ENCODE data around the gene LRRC55. TPM values are rescaled to one million over a fixed set of nuclear protein-coding genes. Genes with fewer than 3 reads are reported as not detected.

The LRRC55 gene
- total RNA-seq, 1 experiment from 2014 or later, result not detected

DNA sequence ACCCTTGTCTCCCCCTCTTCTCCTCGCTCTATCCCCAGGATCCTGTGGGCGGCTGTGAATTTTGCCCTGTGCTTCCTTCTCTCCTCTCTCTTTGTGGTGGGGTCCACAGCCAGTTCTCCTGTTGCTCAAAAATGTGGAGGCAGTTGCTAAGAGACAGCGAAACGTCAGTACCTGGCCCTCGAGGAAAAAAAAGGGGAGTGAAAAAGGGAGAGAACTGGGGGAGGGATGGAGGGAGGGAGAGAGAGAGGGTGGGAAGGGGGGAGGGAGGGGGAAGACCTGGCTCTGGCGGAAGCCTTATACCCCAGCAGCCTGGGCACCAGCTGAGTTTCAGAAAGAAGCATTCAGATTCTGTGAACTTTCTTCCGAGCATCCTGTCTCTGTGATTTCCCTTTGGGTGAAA is 2.1 kb upstream of the LRRC55 start:
- H3K27ac Mint-ChIP-seq (ENCODE audit: low read depth, unreplicated experiment), result peak overlapping the region; percentile 10
- intact Hi-C loops (cut with micrococcal nuclease), result no loop called here
- H3K9me3 Mint-ChIP-seq (ENCODE audit: unreplicated experiment), result no peaks in the 10 kb centered on the region
- ChIA-PET CTCF (no interaction called here), POLR2A (no interaction called here)
- DNase-seq (ENCODE audit: unreplicated experiment), result no peak
- TF ChIP-seq, protein P1, sequence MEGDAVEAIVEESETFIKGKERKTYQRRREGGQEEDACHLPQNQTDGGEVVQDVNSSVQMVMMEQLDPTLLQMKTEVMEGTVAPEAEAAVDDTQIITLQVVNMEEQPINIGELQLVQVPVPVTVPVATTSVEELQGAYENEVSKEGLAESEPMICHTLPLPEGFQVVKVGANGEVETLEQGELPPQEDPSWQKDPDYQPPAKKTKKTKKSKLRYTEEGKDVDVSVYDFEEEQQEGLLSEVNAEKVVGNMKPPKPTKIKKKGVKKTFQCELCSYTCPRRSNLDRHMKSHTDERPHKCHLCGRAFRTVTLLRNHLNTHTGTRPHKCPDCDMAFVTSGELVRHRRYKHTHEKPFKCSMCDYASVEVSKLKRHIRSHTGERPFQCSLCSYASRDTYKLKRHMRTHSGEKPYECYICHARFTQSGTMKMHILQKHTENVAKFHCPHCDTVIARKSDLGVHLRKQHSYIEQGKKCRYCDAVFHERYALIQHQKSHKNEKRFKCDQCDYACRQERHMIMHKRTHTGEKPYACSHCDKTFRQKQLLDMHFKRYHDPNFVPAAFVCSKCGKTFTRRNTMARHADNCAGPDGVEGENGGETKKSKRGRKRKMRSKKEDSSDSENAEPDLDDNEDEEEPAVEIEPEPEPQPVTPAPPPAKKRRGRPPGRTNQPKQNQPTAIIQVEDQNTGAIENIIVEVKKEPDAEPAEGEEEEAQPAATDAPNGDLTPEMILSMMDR (IDR thresholded peaks at IDR 0.05; ENCODE audit: unreplicated experiment), result no peak
- H3K4me1 Mint-ChIP-seq (ENCODE audit: insufficient read depth, unreplicated experiment), result no peaks in the 10 kb centered on the region
- no TSS peak for BruUV-seq (replicated peaks)
- H3K27me3 Mint-ChIP-seq (ENCODE audit: insufficient read depth, unreplicated experiment), result peaks cover 56% of the 10 kb centered on the region
- H3K36me3 Mint-ChIP-seq (ENCODE audit: insufficient read depth, unreplicated experiment), result no peaks in the 10 kb centered on the region
- H3K4me3 Mint-ChIP-seq (ENCODE audit: unreplicated experiment), result no peak overlapping the region

DNA sequence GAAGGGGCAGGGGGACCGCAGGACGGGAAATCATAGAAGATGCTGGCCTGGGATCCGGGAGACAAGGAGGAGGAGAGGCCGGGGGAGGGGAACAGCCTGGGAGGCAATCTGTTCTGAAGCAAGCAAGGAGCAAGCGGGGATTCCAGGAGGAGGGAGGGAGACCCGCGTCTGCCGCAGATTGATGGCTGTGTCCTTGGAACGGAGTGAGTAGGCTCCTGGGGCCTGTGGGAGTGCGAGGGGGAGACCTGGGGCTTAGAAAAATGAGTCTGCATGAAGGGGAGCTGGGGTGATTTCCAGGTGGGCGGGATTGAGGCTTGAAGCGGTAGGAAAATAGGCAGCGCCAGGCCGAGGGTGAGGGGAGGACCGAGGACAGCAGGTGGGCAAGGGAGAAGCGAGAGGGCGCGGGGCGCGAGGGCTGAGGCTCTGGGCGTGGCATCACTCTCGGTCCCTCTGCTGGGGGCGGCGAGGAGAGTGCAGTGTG is 1.6 kb upstream of the LRRC55 start:
- peak overlapping the region; percentile 10 for H3K27ac Mint-ChIP-seq (ENCODE audit: low read depth, unreplicated experiment)
- peaks cover 52% of the 10 kb centered on the region for H3K27me3 Mint-ChIP-seq (ENCODE audit: insufficient read depth, unreplicated experiment)
- H3K9me3 Mint-ChIP-seq (ENCODE audit: unreplicated experiment), result no peaks in the 10 kb centered on the region
- DNase-seq (ENCODE audit: unreplicated experiment), result no peak
- intact Hi-C loops (cut with micrococcal nuclease), result no loop called here
- CTCF ChIA-PET, result no interaction called here
- no peaks in the 10 kb centered on the region for H3K4me1 Mint-ChIP-seq (ENCODE audit: insufficient read depth, unreplicated experiment)
- POLR2A ChIA-PET, result no interaction called here
- no peak overlapping the region for H3K4me3 Mint-ChIP-seq (ENCODE audit: unreplicated experiment)
- H3K36me3 Mint-ChIP-seq (ENCODE audit: insufficient read depth, unreplicated experiment), result no peaks in the 10 kb centered on the region
- TF ChIP-seq, protein P1 (IDR thresholded peaks at IDR 0.05; ENCODE audit: unreplicated experiment), result no peak
- no TSS peak for BruUV-seq (replicated peaks)

- no peaks in the 10 kb centered on the region for H3K9me3 Mint-ChIP-seq (ENCODE audit: unreplicated experiment)
- H3K27me3 Mint-ChIP-seq (ENCODE audit: insufficient read depth, unreplicated experiment), result peaks cover 43% of the 10 kb centered on the region
- no peak overlapping the region for H3K4me3 Mint-ChIP-seq (ENCODE audit: unreplicated experiment)
- BruUV-seq (replicated peaks), result no TSS peak
- no peak for DNase-seq (ENCODE audit: unreplicated experiment)
- no peak overlapping the region for H3K27ac Mint-ChIP-seq (ENCODE audit: low read depth, unreplicated experiment)
- POLR2A ChIA-PET, result no interaction called here
- intact Hi-C loops (cut with micrococcal nuclease), result no loop called here
- no peaks in the 10 kb centered on the region for H3K4me1 Mint-ChIP-seq (ENCODE audit: insufficient read depth, unreplicated experiment)
- CTCF ChIA-PET, result no interaction called here
- TF ChIP-seq, protein P1 (IDR thresholded peaks at IDR 0.05; ENCODE audit: unreplicated experiment), result no peak
- no peaks in the 10 kb centered on the region for H3K36me3 Mint-ChIP-seq (ENCODE audit: insufficient read depth, unreplicated experiment)
These were observed 789 bp upstream of the LRRC55 start for GRCh38 chr11:57180964-57181363.

DNA sequence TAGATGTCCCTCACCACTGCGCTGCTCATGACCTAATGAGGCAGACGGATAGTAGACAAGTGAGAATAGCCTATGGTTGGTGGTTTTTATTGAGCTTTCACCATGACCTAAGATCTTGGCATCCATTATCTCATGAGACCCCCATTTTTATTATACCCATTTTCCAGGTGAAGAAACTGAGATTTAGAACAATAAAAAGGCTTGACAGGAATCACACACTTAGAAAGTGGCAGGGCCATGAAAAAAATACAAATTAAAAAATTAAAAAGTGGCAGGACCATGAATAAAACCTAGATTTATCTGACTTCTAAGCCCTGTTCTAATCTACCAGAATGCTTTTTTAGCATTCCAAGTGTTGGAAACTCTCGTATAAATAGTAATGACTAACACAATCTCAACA is 1.1 kb downstream of the LRRC55 start:
- no peak for DNase-seq (ENCODE audit: unreplicated experiment)
- CTCF ChIA-PET, result interaction anchor here (0.6 to 1.5 kb wide), 2 partner anchors 67 to 137 kb away, joined by 3 to 5 read pairs; no protein-coding TSS in a partner anchor
- Mint-ChIP-seq H3K27me3 (ENCODE audit: insufficient read depth, unreplicated experiment) (peaks cover 24% of the 10 kb centered on the region), H3K27ac (ENCODE audit: low read depth, unreplicated experiment) (no peak overlapping the region), H3K36me3 (ENCODE audit: insufficient read depth, unreplicated experiment) (no peaks in the 10 kb centered on the region), H3K4me1 (ENCODE audit: insufficient read depth, unreplicated experiment) (no peaks in the 10 kb centered on the region), H3K9me3 (ENCODE audit: unreplicated experiment) (no peaks in the 10 kb centered on the region), H3K4me3 (ENCODE audit: unreplicated experiment) (no peak overlapping the region)
- intact Hi-C loops (cut with micrococcal nuclease), result no loop called here
- TF ChIP-seq, protein P1 (IDR thresholded peaks at IDR 0.05; ENCODE audit: unreplicated experiment), result no peak
- POLR2A ChIA-PET, result interaction anchor here (0.7 to 1.4 kb wide), 4 partner anchors 10 to 124 kb away, joined by 3 read pairs; no protein-coding TSS in a partner anchor
- BruUV-seq (replicated peaks), result no TSS peak
